Measurements from ENCODE around the gene CCDC9.
A peak's percentile ranks its signal among the peaks of the same experiment; 100 is the strongest.

DNA sequence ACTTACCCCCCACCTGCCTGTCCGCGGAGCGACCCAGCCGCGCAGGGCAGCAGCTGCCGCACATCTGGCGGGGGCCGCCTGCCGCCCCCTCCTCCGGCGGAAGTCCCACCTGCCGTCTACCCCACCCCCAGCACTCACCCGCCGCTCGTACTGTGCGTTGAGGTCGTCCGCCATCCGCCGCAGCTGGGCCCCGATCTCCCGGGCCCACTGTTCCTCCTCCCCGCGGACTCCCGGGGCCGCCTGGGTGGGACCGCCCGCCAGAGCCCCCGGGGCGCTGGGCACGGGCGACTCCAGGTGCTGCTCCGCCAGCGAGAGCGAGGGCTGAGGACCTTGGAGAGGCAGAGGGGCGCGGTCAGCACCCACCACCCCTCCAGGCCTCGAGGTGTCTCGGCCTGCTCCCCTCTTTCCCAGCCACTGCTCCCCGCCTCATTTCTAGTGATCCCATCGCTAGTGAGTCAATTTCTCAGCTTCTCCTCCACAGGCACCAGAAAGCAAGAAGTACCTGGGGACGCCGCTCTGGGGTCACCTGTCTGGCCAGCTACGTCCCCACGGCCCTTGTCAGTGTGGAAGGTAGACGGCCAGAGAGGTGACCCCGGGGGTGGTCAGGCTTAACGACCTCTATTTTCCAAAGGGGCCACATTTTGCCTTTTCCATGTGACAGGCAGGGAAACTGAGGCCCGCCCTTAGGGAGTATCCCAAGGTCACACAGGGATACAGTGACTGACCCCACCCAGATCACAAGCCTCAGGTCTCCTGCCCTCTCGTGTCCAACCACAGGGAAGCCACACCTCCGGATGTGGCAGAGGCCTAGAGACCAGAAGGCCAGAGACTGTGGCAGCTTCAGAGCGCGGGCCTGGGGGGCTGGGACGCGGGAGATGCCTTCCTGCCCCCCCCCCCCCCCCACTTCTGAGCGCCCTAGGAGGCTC lies 29.6 kb upstream of the CCDC9 start:
- peak in 1 of 4 donors; percentile 77 for TF ChIP-seq EP300 (IDR thresholded peaks at IDR 0.05)
- TF ChIP-seq POLR2A (IDR thresholded peaks at IDR 0.05) = peak; percentile 30 to 67
- TF ChIP-seq, protein P1, sequence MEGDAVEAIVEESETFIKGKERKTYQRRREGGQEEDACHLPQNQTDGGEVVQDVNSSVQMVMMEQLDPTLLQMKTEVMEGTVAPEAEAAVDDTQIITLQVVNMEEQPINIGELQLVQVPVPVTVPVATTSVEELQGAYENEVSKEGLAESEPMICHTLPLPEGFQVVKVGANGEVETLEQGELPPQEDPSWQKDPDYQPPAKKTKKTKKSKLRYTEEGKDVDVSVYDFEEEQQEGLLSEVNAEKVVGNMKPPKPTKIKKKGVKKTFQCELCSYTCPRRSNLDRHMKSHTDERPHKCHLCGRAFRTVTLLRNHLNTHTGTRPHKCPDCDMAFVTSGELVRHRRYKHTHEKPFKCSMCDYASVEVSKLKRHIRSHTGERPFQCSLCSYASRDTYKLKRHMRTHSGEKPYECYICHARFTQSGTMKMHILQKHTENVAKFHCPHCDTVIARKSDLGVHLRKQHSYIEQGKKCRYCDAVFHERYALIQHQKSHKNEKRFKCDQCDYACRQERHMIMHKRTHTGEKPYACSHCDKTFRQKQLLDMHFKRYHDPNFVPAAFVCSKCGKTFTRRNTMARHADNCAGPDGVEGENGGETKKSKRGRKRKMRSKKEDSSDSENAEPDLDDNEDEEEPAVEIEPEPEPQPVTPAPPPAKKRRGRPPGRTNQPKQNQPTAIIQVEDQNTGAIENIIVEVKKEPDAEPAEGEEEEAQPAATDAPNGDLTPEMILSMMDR (IDR thresholded peaks at IDR 0.05) = no peak
- peak; percentile 76 to 88 (median 79) for TF ChIP-seq POLR2AphosphoS5 (IDR thresholded peaks at IDR 0.05)

Measured in sigmoid colon (tissue), 4 donors.